Endothelial cell of umbilical vein (primary cell): Measurements from ENCODE around the gene ULBP1. TPM values are rescaled to one million over a fixed set of nuclear protein-coding genes. Genes with fewer than 3 reads are reported as not detected.

Experiments used
- BruUV-seq: library from RNA; stranded (reverse); fragments of 400-500 nt; replicated peaks from 2 replicates; lab custom pipeline; 2021; lab: Mats Ljungman, UMichigan
- CTCF ChIA-PET: fragments of 300-600, 350-600 bp; sonication (Branson Sonifier 250); formaldehyde crosslinking; loops from one replicate; lab custom pipeline; 2021; ENCODE audit warnings: antibody characterized with exemption, inconsistent platforms; lab: Charles Lee
- POLR2A ChIA-PET: fragments of 300-600, 350-600 bp; sonication (Branson Sonifier 250); formaldehyde crosslinking; loops from one replicate; lab custom pipeline; 2021; ENCODE audit warnings: antibody characterized with exemption, inconsistent platforms; lab: Charles Lee
- DNase-seq: peaks from one replicate; pipeline ENCODE4 v3.0.0-alpha.2; 2011; ENCODE audit warnings: low read depth, low spot score
- FAIRE-seq: peaks from 2 replicates; lab custom pipeline; 2011; peaks lifted over from hg19 to GRCh38; lab: Jason Lieb, UNC
- H2AFZ ChIP-seq: 2 replicates; pipeline ENCODE4 v1.6.0; 2012; ENCODE audit warnings: low read depth, low read length, control low read depth, inconsistent platforms
- H3K27ac ChIP-seq: 2 replicates; pipeline ENCODE4 v1.5.1; 2011; ENCODE audit warnings: low read depth, mild to moderate bottlenecking, control low read depth, low read length, moderate library complexity; ENCODE audit not compliant: insufficient read depth
- H3K27me3 ChIP-seq, 2 experiments: 2 replicates each; pipeline versions ENCODE4 v1.6.0 to v1.6.1; 2011; ENCODE audit warnings: low read length in 2 of 2, mixed read lengths in 1 of 2; ENCODE audit not compliant: control insufficient read depth in 2 of 2, insufficient read depth in 2 of 2
- H3K36me3 ChIP-seq, 2 experiments: 2 replicates in 1 of 2; 3 replicates in 1 of 2; pipeline ENCODE4 v1.5.1; 2011; ENCODE audit warnings: low read length in 2 of 2, mild to moderate bottlenecking in 1 of 2, moderate library complexity in 1 of 2; ENCODE audit not compliant: control insufficient read depth in 2 of 2, insufficient read depth in 2 of 2; ENCODE audit errors: extremely low read depth in 1 of 2
- H3K4me1 ChIP-seq: 3 replicates; pipeline ENCODE4 v1.5.1; 2011; ENCODE audit warnings: mild to moderate bottlenecking, low read length; ENCODE audit not compliant: control insufficient read depth, insufficient read depth; ENCODE audit errors: extremely low read depth
- H3K4me2 ChIP-seq: 2 replicates; pipeline ENCODE4 v1.6.1; 2011; ENCODE audit warnings: low read length, control low read depth, mixed read lengths; ENCODE audit not compliant: insufficient read depth
- H3K4me3 ChIP-seq, 3 experiments: fragments of 200-600 bp in 1 of 3; sonication (generic), shearing (Covaris generic) in 1 of 3; replicated peaks in 1 of 3; 2 replicates each; pipeline ENCODE4 v1.5.1; 2011 to 2016; ENCODE audit warnings: control low read depth in 3 of 3, low read length in 3 of 3, mild to moderate bottlenecking in 2 of 3, inconsistent platforms in 1 of 3, low read depth in 1 of 3, moderate library complexity in 1 of 3; ENCODE audit not compliant: insufficient read depth in 1 of 3
- H3K79me2 ChIP-seq: 2 replicates; pipeline ENCODE4 v1.6.0; 2012; ENCODE audit warnings: low read length, inconsistent platforms; ENCODE audit not compliant: control insufficient read depth, insufficient read depth
- H3K9ac ChIP-seq: replicated peaks from 2 replicates; pipeline ENCODE3; 2011; ENCODE audit warnings: low read length, control low read depth; ENCODE audit not compliant: insufficient read depth; ENCODE audit errors: extremely low read depth
- H3K9me1 ChIP-seq: replicated peaks from 3 replicates; pipeline ENCODE4 v1.6.0; 2011; ENCODE audit warnings: mild to moderate bottlenecking, low read length; ENCODE audit not compliant: control insufficient read depth, insufficient read depth; ENCODE audit errors: extremely low read depth
- H3K9me3 ChIP-seq: replicated peaks from 2 replicates; pipeline ENCODE4 v1.5.1; 2012; ENCODE audit warnings: low read length, inconsistent platforms; ENCODE audit not compliant: control insufficient read depth, insufficient read depth
- H4K20me1 ChIP-seq: replicated peaks from 2 replicates; pipeline ENCODE3; 2011; ENCODE audit warnings: mild to moderate bottlenecking, low read length; ENCODE audit not compliant: control insufficient read depth, insufficient read depth; ENCODE audit errors: extremely low read depth
- CTCF ChIP-seq, 2 donors: IDR thresholded peaks; 1 replicate in 1 of 2; 2 replicates in 1 of 2; pipeline ENCODE4 v1.5.1; 2011; ENCODE audit warnings: low read length in 2 of 2, mild to moderate bottlenecking in 2 of 2, moderate library complexity in 2 of 2, control low read depth in 1 of 2, inconsistent platforms in 1 of 2, low read depth in 1 of 2; ENCODE audit not compliant: insufficient read depth in 1 of 2; ENCODE audit errors: extremely low read depth in 1 of 2
- GATA2 ChIP-seq: IDR thresholded peaks from 2 replicates; pipeline ENCODE4 v1.7.0; 2011; ENCODE audit warnings: low read depth, mild to moderate bottlenecking, moderate library complexity, mixed read lengths, low read length; ENCODE audit not compliant: insufficient read length, insufficient read depth
- dilution Hi-C: fragments of 300-500 bp; cut with MboI; formaldehyde crosslinking; loops from one replicate; pipeline ENCODE4 v1.15.0; 2019; ENCODE audit warnings: low sequenced_read_pairs; ENCODE audit not compliant: extremely low pct_ligation_motif_present
- intact Hi-C: fragments of 100-400 bp; cut with micrococcal nuclease; formaldehyde crosslinking; loops from one replicate; pipeline ENCODE4 v1.10.0; 2022
- polyA plus RNA-seq, 4 experiments: library from polyadenylated mRNA; depleted of rRNA in 3 of 4; stranded (reverse) in 3 of 4; unstranded in 1 of 4; fragments of >200 nt; gene quantifications; 2 replicates each; pipeline versions ENCODE4 v1.2.1 to v1.2.3, GENCODE V29; 2011 to 2012; ENCODE audit warnings: missing spikeins in 1 of 4
- total RNA-seq: library from RNA; stranded (reverse); gene quantifications from 2 replicates; pipeline ENCODE4 v1.2.3, GENCODE V29; 2021

Gene ULBP1
- total and polyA plus RNA-seq, 2 donors (not counting 3 experiments of a cell fraction or from before 2014, with no cell fraction given) = 0.33 to 1.4 TPM

GRCh38 chr6:149961728-149962425, 1.9 kb upstream of the ULBP1 start:
- Histone ChIP-seq H2AFZ (no peak overlapping the region), H3K9ac (no peak overlapping the region), H3K4me3 (no peak overlapping the region), H3K4me1 (peaks cover 24% of the 10 kb centered on the region), H3K9me3 (no peaks in the 10 kb centered on the region), H3K27ac (no peak overlapping the region), H3K4me2 (no peak overlapping the region), H3K36me3 (no peaks in the 10 kb centered on the region), H3K27me3 (peaks cover 12 to 33% of the 10 kb centered on the region in 2 experiments), H3K9me1 (no peaks in the 10 kb centered on the region), H3K79me2 (no peaks in the 10 kb centered on the region), H4K20me1 (no peaks in the 10 kb centered on the region)
- dilution Hi-C loops (no loop called here), intact Hi-C loops (loop anchor here (2.0 kb wide), 2 partner anchors 21 to 27 kb away; no protein-coding TSS in a partner anchor)
- BruUV-seq = no TSS peak
- ChIA-PET CTCF (interaction anchor here (1.7 kb wide), 1 partner anchor 55 kb away, joined by 10 read pairs; no protein-coding TSS in a partner anchor), POLR2A (interaction anchor here (0.7 kb wide), 1 partner anchor 794 kb away, joined by 5 read pairs; no protein-coding TSS in a partner anchor)
- TF ChIP-seq CTCF (IDR thresholded peaks at IDR 0.05; ENCODE audit: extremely low read depth in 1 of 2, insufficient read depth in 1 of 2, low read depth in 1 of 2, low read length in 2 of 2) (peak in 1 of 2 donors; percentile 28), GATA2 (no peak)
- DNase-seq (peak; percentile 34), FAIRE-seq (no peak)
